Endodermal cell (in vitro differentiated cells): ENCODE data around the gene SPTBN2. TPM values are rescaled to one million over a fixed set of nuclear protein-coding genes. Genes with fewer than 3 reads are reported as not detected.

ENCODE experiments used
- DNase-seq: peaks from one replicate; pipeline ENCODE4 v3.0.0-alpha.2; 2017
- H3K27ac ChIP-seq: 2 replicates; pipeline ENCODE4 v1.5.1; 2013; ENCODE audit warnings: mild to moderate bottlenecking, low read depth, low read length, moderate library complexity
- H3K27me3 ChIP-seq: 2 replicates; pipeline ENCODE4 v1.6.1; 2013; ENCODE audit warnings: mild to moderate bottlenecking, low read length, moderate library complexity; ENCODE audit not compliant: insufficient read depth, control insufficient read depth, poor library complexity, severe bottlenecking
- H3K36me3 ChIP-seq: 2 replicates; pipeline ENCODE4 v1.7.0; 2013; ENCODE audit warnings: mild to moderate bottlenecking, low read length, moderate library complexity; ENCODE audit not compliant: control insufficient read depth, insufficient read depth
- H3K4me1 ChIP-seq: one replicate; pipeline ENCODE4 v1.7.0; 2013; ENCODE audit warnings: low read length; ENCODE audit not compliant: control insufficient read depth, insufficient read depth
- H3K4me3 ChIP-seq: 2 replicates; pipeline ENCODE4 v1.5.1; 2013; ENCODE audit warnings: mild to moderate bottlenecking, low read length, moderate library complexity
- H3K9ac ChIP-seq: 2 replicates; pipeline ENCODE4 v1.6.1; 2013; ENCODE audit warnings: mild to moderate bottlenecking, low read length, moderate library complexity; ENCODE audit not compliant: poor library complexity, severe bottlenecking; ENCODE audit errors: extremely low read depth
- H3K9me3 ChIP-seq: 2 replicates; pipeline ENCODE4 v1.6.1; 2013; ENCODE audit warnings: mild to moderate bottlenecking, low read length, moderate library complexity; ENCODE audit not compliant: control insufficient read depth
- H3K27ac Mint-ChIP-seq: 2 replicates; pipeline ENCODE4 v1.8.0; 2020; ENCODE audit warnings: mixed read lengths
- H3K27me3 Mint-ChIP-seq: 2 replicates; pipeline ENCODE4 v1.8.0; 2021; ENCODE audit warnings: mild to moderate bottlenecking, mixed read lengths; ENCODE audit not compliant: insufficient read depth
- H3K36me3 Mint-ChIP-seq: 2 replicates; pipeline ENCODE4 v1.8.0; 2020; ENCODE audit warnings: low read depth, mixed read lengths
- H3K4me1 Mint-ChIP-seq: 2 replicates; pipeline ENCODE4 v1.8.0; 2020; ENCODE audit warnings: mixed read lengths
- H3K4me3 Mint-ChIP-seq: 2 replicates; pipeline ENCODE4 v1.8.0; 2020; ENCODE audit warnings: mild to moderate bottlenecking, moderate library complexity, mixed read lengths
- H3K9me3 Mint-ChIP-seq: 2 replicates; pipeline ENCODE4 v1.8.0; 2020; ENCODE audit warnings: mild to moderate bottlenecking, mixed read lengths
- WGBS, 2 experiments: methylation state at CpG; one replicate each; pipeline versions ENCODE4 v1.1.5 to v1.1.7; 2013; ENCODE audit warnings: missing lambda C conversion rate in 2 of 2, mixed read lengths in 1 of 2; ENCODE audit not compliant: insufficient coverage in 1 of 2, insufficient read length in 1 of 2; 5-methylcytosine and 5-hydroxymethylcytosine counted together
- total RNA-seq, 2 donors: library from RNA; stranded (reverse); fragmentation: NEBNext Ultra II Directional in 1 of 2; extraction: Animal tissue kit (Norgen Biotek cat#: 25700) in 1 of 2; gene quantifications; 2 replicates in 1 of 2; 3 replicates in 1 of 2; pipeline ENCODE4 v1.2.1, GENCODE V29; 2021
- TF ChIP-seq, protein P1 (sequence below): fragments of 200-600 bp; sonication (generic); conservative IDR thresholded peaks from 2 replicates; pipeline ENCODE4 v1.5.0; 2021; ENCODE audit warnings: antibody characterized with exemption, mild to moderate bottlenecking

SPTBN2 gene
- total RNA-seq, 2 donors from 2014 or later, result 36.0 to 46.0 TPM

DNA sequence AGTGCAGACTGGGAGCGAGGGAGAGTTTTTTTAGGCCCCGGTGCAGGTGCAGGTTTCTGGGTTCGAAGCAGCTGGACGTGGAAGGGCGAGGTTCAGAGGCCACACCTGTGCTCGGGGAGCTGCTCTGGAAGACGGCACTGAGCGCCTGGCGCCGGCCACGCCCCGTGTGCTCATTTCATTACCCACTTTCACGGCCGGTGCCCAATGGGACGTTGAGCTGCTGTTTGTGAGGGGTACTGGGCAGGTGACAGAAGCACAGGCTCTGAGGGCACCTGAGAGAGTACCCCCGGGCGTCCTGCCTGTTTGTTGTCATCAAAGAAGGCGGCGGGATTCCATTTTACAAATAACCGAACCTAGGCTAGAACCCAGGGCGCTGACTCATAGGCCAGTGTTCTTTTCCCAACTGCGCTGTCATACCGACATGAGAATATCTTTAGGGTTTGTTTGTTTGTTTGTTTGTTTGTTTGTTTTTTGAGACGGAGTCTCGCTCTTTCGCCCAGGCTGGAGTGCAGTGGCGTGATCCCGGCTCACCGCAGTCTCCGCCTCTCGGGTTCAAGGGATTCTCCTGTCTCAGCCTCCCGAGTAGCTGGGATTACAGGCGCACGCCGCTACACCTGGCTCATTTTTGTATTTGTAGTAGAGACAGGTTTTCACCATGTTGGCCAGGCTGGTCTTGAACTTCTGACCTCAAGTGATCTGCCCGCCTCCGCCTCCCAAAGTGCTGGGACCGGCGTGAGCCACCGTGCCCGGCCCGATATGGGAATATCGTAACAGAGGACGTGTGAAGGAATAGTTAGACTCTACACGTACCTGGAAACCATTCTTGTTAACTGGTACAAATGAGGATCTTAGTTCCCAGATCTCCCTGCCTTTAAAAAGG, 16.6 kb upstream of the SPTBN2 start:
- DNase-seq, result no peak
- Mint-ChIP-seq H3K36me3 (no peaks in the 10 kb centered on the region), H3K27me3 (peaks cover under 1% of the 10 kb centered on the region), H3K27ac (no peak overlapping the region), H3K4me1 (no peaks in the 10 kb centered on the region), H3K4me3 (peak overlapping the region; percentile 87), H3K9me3 (no peaks in the 10 kb centered on the region)
- Histone ChIP-seq H3K27ac (no peak overlapping the region), H3K4me3 (peak overlapping the region; percentile 87), H3K36me3 (peaks cover 4% of the 10 kb centered on the region), H3K27me3 (no peaks in the 10 kb centered on the region), H3K9me3 (no peaks in the 10 kb centered on the region), H3K4me1 (no peaks in the 10 kb centered on the region), H3K9ac (peak overlapping the region; percentile 15)
- TF ChIP-seq, protein P1, sequence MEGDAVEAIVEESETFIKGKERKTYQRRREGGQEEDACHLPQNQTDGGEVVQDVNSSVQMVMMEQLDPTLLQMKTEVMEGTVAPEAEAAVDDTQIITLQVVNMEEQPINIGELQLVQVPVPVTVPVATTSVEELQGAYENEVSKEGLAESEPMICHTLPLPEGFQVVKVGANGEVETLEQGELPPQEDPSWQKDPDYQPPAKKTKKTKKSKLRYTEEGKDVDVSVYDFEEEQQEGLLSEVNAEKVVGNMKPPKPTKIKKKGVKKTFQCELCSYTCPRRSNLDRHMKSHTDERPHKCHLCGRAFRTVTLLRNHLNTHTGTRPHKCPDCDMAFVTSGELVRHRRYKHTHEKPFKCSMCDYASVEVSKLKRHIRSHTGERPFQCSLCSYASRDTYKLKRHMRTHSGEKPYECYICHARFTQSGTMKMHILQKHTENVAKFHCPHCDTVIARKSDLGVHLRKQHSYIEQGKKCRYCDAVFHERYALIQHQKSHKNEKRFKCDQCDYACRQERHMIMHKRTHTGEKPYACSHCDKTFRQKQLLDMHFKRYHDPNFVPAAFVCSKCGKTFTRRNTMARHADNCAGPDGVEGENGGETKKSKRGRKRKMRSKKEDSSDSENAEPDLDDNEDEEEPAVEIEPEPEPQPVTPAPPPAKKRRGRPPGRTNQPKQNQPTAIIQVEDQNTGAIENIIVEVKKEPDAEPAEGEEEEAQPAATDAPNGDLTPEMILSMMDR, result no peak
- WGBS, 2 experiments, result 53 to 57% methylated on average over 31 to 45 of the region's 45 CpGs

DNA sequence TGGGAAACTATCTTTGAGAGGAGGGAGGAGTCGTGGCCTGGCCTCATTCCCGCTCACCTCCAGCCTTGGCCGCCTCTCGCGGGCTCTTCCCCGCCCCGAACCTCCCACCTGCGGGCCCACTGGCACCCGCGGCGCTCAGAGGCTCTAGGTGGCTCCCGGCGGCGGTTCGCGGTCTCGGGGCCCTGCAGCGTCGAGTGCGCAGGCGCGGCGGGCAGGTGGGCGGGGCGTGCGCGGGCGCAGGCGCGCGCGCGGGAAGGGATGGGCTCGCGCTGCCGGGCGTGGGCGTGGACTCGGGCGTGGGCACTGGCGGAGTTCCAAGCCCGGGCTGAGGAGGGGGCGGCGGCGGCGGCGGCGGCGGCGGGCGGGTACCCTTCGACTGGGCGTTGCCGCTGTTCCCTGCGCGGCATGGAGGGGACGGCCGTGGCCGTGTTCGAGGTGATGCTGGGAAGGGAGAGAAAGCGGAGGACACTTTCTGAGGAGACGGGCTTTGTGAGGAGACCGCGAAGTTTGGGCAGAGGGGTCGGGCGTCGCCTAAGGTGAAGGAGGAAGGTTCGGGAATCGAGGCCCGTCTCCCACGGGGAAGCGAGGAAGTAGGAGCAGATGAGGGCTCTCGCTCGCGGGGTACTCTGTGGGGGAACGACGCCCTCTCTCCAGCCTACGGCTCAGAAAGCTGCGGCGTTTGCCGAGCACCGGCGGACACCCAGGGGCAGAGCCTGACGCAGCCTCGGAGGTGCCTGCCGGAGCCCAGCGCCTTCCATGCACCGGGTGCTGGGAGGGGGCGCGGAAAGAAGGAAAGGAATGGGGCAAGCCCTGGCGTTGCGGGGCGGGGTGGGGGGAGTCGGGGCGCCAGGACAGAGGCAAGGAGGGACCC, 15.7 kb upstream of the SPTBN2 start:
- no peak overlapping the region for H3K27ac ChIP-seq
- H3K36me3 ChIP-seq, result peaks cover 4% of the 10 kb centered on the region
- H3K27me3 ChIP-seq, result no peaks in the 10 kb centered on the region
- WGBS, 2 experiments, result 0% methylated on average over 8 to 92 of the region's 95 CpGs
- H3K36me3 Mint-ChIP-seq, result no peaks in the 10 kb centered on the region
- no peaks in the 10 kb centered on the region for H3K4me1 Mint-ChIP-seq
- peak overlapping the region; percentile 87 for H3K4me3 Mint-ChIP-seq
- H3K27me3 Mint-ChIP-seq, result peaks cover 8% of the 10 kb centered on the region
- H3K9ac ChIP-seq, result peak overlapping the region; percentile 70
- no peaks in the 10 kb centered on the region for H3K9me3 ChIP-seq
- TF ChIP-seq, protein P1, result no peak
- H3K9me3 Mint-ChIP-seq, result no peaks in the 10 kb centered on the region
- peak; percentile 91 for DNase-seq
- peak overlapping the region; percentile 64 for H3K27ac Mint-ChIP-seq
- no peaks in the 10 kb centered on the region for H3K4me1 ChIP-seq
- H3K4me3 ChIP-seq, result peak overlapping the region; percentile 87

DNA sequence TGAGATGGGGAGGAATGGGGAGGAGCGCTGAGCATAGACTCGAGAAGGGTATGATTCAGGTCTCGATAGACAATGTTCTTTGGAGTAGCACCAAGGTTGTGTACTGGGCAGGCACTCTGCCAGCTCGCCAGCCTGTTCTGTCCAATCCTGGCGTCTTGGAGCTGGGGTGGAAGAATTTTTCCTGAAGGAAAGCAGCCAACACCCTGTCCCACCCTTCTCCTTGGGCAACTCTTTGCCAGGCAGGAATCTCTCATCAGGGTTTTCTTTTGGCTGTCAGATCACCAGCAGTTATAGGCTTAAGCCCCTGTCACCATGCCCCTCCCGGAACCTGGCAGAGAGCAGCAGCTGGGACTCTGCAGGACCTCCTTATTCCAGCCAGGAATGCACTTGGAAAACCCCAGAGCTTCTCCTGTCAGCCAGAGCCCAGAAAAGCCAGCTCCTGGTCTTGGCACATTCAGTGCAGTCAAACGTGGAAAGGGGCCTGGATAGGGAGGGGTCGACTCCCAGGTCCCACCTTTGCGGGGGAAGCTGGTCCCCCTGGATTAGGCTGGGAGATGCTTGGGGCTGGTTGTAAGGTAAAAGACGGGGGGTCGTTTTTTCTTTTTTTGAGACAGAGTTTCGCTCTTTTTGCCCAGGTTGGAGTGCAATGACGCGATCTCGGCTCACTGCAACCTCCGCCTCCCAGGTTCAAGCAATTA, 14.4 kb upstream of the SPTBN2 start:
- Mint-ChIP-seq H3K4me3 (peak overlapping the region; percentile 87), H3K4me1 (no peaks in the 10 kb centered on the region), H3K27me3 (peaks cover 8% of the 10 kb centered on the region), H3K36me3 (no peaks in the 10 kb centered on the region), H3K9me3 (no peaks in the 10 kb centered on the region), H3K27ac (peak overlapping the region; percentile 66)
- TF ChIP-seq, protein P1, result no peak
- Histone ChIP-seq H3K9me3 (no peaks in the 10 kb centered on the region), H3K36me3 (peaks cover 4% of the 10 kb centered on the region), H3K4me3 (peak overlapping the region; percentile 87), H3K27me3 (no peaks in the 10 kb centered on the region), H3K27ac (no peak overlapping the region), H3K4me1 (no peaks in the 10 kb centered on the region), H3K9ac (no peak overlapping the region)
- no peak for DNase-seq
- 89 to 93% methylated on average over 9 to 16 of the region's 16 CpGs for WGBS, 2 experiments
